GM19372 (cell line): Measurements from ENCODE around the gene CNTN3.

Experiments
- ATAC-seq: cut with Tn5 transposase; IDR thresholded peaks from one replicate; pipeline ENCODE4 v1.9.1; 2021; ENCODE audit warnings: mild to moderate bottlenecking, low read depth, moderate library complexity; ENCODE audit not compliant: unreplicated experiment

CNTN3 gene

DNA sequence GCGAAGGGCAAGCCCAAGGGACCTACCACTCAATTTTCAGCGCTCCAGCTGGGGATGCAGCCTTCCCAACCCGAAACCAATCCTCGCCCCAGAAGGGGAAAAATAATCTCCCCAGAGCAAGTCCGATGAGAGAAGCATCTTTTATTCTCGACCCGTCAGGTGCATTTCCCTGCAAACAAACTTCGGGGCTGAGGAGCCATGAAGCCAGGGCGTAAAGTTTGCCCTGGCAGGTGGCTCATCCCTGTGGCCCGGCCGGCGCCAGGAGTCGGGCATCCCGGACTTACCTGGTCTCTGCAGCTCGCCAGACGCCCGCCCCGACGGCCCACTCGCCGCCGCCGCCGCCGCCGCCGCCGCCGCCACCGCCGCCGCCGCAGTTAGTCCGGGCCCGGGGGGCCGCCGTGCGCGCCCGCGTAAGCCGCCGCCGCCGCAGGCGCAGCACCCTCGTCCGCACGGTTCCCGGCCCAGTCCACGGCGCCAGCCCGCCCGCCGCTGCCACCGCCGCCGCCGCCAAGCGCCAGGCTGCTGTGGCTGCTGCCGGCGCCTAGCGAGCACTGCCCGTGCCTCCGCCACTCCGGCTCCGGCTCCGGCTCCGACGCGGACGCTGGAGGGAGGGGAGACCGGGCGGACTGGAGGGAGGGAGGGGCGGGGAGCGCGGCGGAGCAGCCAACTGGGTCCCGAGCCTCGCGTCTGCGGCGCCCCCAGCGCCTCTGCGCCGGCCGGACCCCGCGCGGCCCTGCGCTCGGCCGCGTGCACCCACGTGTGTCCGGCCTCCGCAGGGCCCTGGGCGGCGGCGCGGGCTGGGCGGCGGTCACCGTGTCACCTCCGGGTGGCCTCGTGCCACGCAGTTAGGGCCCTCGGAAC lies at the start of gene CNTN3:
CNTN3 (minus strand) TSS at position 553 of the 861 bp plus-strand sequence. CDS start 93,547 bp downstream, outside the sequence.
- ATAC-seq, result no peak

- ATAC-seq, result no peak
Observed at GRCh38 chr3:74663178-74663577, 48.7 kb upstream of the CNTN3 start.

GRCh38 chr3:74661672-74662071 lies 47.2 kb upstream of the CNTN3 start:
- no peak for ATAC-seq

- no peak for ATAC-seq
Observed at GRCh38 chr3:74651885-74652284, 37.4 kb upstream of the CNTN3 start.

DNA sequence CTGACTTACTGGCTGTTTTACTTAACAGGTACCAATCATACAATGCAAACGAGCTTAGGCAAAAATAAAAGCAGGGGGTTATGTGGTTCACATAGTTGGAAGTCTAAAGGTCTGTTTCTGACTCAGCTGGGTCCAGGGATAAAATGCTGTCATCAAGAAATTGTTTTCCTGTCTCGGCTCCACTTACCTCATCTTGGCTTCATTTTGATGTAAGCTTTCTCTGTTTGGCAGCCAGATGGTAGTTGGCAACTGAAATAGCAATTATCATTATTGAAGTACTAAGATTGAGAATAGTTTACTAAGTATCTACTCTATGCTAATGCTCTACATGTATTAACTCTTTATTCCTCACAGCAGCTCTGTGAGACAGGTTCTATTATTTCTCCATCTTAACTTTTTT lies 36.8 kb upstream of the CNTN3 start:
- ATAC-seq, result no peak

- ATAC-seq, result no peak
Observed at GRCh38 chr3:74648107-74648506, 33.6 kb upstream of the CNTN3 start.

DNA sequence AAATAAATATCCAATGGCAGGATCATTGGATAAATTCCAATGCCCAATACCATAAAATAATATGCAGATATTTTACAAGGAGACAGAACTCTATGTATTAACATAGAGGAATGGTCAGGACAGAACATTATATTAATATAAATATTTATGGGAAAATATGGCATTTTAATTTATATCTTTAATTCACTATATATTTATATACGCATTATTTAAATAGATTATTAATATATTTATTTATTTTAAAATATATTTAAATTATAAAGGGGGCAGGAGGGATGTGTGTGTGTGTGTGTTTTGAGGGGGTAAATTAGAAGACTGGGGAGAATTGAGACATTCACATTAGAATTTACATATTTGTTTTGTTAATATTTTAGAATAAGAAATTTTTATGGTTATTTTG lies 31.6 kb upstream of the CNTN3 start:
- no peak for ATAC-seq

GRCh38 chr3:74643636-74644035 lies 29.2 kb upstream of the CNTN3 start:
- ATAC-seq, result no peak

GRCh38 chr3:74642876-74643275 lies 28.4 kb upstream of the CNTN3 start:
- no peak for ATAC-seq

DNA sequence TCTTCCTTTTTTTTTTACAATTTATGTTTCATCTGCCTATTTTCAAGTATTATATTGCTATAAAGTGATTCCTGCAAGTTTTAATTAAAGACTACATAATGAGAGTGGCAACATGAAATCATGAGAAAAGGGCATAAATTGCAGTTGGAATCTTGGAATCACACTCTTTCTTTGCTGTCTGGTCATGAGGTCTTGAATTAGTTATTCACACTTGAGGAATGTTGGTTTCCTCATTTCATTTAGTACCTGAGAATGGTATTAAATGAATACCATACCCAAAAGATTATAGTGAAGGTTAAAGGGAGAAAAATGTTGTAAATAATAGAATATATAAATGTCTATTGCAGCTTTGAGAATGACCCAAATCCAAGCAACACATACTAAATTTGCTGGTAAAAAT lies 25.8 kb upstream of the CNTN3 start:
- ATAC-seq, result no peak

DNA sequence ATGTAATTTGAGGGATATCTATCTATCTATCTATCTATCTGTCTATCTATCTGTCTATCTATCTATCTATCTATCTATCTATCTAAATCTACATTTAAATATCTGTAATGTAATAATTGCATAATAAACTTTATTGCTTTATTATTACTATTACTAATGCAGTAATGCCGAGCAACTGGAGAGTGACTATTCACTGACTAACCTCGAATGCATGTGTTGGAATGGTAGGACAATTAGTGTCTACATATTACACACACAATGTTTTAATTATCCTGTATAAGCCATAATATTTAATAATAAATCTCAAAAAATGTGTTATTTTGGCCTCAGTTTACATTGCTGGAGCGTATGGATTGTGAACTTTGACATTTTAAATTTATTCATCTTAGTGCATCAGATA lies 25.2 kb upstream of the CNTN3 start:
- no peak for ATAC-seq

DNA sequence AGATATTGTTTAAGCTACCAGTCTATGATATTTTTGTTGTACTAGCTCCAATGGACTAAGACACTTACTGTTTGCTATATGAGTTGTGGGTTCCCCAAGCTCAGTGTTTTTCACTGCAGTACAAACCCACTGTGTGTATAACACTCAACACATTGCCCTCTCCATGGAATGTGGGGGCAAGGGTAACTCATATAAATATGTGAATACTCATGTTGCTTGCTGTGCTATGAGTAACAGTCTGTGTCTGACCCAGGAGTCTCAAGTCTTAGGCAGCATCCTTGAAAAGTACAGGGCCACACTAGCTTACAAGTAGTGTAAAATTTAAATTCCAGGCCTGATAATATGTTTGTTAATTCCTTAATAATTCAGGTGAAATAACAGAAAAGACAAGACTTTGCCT lies 22.5 kb upstream of the CNTN3 start:
- ATAC-seq, result no peak

GRCh38 chr3:74633021-74633420 lies 18.6 kb upstream of the CNTN3 start:
- ATAC-seq, result no peak

GRCh38 chr3:74631351-74632140 lies 17.1 kb upstream of the CNTN3 start:
- ATAC-seq, result no peak

GRCh38 chr3:74630602-74631001 lies 16.1 kb upstream of the CNTN3 start:
- ATAC-seq, result no peak

DNA sequence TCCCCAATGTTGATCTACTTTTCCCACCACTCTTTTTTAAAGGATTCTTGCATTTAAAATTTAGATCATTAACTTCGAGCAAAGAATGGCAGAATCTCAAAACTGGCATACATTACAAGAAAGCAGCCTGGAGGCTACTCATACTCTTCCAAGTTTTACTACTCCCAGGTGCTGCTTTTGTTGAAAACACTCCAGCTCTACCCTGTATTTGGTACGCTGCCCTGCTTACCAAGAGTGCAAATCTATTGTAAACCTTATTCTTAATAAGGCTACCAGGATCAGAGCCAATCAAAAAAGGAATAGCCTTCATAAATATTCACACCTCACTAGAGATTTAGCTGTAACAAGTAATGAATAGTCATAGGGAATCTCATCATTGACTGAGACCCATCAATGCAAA lies 11.6 kb upstream of the CNTN3 start:
- no peak for ATAC-seq

DNA sequence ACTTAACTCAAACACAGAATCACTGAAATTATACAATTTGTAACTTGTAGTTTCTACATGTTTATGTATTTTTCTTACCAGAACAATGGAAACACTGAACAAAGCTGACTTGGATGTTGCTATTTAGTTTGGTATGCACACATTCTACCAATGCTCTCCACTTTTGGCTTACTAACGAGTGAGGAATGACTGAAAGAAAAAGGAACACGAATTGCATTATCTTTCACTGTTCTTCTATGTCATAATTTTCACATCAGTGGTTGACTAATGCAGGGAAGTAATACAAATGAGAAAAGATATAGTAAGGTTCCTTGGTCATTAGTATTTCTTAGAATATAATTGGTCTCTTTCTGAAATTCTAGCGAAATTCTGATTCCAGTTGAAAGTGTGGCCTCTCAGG lies 9.8 kb upstream of the CNTN3 start:
- no peak for ATAC-seq

- no peak for ATAC-seq
Observed at GRCh38 chr3:74623261-74623836, 8.9 kb upstream of the CNTN3 start.

DNA sequence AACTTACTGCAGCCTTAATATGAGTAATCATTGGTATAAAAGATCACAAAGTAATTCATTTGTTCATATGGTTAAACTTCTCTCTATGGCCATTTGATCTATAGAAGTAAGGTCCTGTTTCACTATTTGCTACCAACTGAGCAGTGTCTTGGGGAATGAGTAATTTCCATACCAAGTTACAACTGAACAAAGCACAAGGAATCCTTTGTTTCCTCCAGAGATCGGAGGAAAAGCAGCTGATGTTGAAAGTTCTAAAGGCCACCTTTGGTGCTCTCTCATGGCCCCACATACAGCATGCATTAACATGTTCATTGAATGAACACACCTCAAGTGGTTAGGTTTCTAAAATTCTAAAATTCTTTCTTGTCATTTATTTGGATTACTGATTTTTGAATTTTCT lies 7.1 kb upstream of the CNTN3 start:
- ATAC-seq, result no peak

DNA sequence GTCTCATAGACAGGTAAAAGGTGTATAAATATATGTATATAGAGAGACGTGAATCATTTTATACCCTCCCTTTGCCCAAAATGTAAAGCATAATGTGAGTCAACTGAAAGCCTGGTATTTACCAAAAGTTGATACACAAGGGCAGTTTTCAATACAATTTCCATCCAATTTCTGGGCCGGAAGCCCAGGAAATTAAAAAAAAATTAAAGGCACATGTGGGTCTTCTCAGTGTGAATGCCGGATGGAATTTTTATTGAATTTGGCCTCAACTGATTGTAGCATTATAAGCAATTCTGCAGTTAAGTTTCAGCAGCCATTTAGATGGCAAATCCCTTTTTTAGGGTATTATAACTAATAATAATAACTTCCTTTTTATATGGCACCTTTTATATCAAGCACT lies 3.3 kb upstream of the CNTN3 start:
- ATAC-seq, result no peak

- ATAC-seq, result no peak
Observed at GRCh38 chr3:74613521-74614106, 845 bp downstream of the CNTN3 start.
